Neural cell (in vitro differentiated cells): ENCODE measurements around the gene CEP128.
A peak's percentile ranks its signal among the peaks of the same experiment; 100 is the strongest.

Source experiments
- MXI1 ChIP-seq: fragments of 450-650 bp; conservative IDR thresholded peaks from 2 replicates; pipeline ENCODE4 v1.6.1; 2014; ENCODE audit warnings: antibody characterized with exemption, mild to moderate bottlenecking; ENCODE audit not compliant: poor library complexity, severe bottlenecking
- POLR2AphosphoS5 ChIP-seq: IDR thresholded peaks from 2 replicates; pipeline ENCODE4 v1.6.1; 2012
- TF ChIP-seq, protein P1 (sequence below): fragments of 450-650 bp; IDR thresholded peaks from 2 replicates; pipeline ENCODE4 v1.5.1; 2014; ENCODE audit warnings: antibody characterized with exemption, mild to moderate bottlenecking, moderate library complexity; ENCODE audit not compliant: poor library complexity, severe bottlenecking

DNA sequence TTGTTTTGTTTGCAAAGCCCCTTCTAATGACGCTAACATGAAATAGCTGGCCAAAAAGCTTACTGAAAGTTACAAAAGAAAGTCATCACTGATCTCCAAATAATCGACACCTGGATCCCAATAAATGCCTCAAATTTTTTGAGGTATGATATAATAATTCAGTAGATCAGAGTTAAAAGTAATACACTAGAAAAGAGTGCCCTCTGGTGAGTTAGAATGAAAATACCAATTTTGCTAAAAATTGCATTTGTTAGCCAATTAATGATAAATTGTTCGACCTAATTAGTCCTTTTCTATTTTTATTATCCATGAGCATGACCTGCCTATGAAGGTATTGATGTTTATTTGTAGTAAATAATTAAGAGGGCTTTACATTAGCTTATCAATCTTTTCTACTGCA is 78.6 kb downstream of the CEP128 start:
- TF ChIP-seq POLR2AphosphoS5 (no peak), MXI1 (no peak)
- TF ChIP-seq, protein P1, sequence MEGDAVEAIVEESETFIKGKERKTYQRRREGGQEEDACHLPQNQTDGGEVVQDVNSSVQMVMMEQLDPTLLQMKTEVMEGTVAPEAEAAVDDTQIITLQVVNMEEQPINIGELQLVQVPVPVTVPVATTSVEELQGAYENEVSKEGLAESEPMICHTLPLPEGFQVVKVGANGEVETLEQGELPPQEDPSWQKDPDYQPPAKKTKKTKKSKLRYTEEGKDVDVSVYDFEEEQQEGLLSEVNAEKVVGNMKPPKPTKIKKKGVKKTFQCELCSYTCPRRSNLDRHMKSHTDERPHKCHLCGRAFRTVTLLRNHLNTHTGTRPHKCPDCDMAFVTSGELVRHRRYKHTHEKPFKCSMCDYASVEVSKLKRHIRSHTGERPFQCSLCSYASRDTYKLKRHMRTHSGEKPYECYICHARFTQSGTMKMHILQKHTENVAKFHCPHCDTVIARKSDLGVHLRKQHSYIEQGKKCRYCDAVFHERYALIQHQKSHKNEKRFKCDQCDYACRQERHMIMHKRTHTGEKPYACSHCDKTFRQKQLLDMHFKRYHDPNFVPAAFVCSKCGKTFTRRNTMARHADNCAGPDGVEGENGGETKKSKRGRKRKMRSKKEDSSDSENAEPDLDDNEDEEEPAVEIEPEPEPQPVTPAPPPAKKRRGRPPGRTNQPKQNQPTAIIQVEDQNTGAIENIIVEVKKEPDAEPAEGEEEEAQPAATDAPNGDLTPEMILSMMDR = peak; percentile 53
